OCI-LY1 (cell line): ENCODE data around the gene CDH9.

Experiments used
- EZH2 ChIP-seq: fragments of 200-600 bp; sonication (generic), shearing (Covaris generic); IDR thresholded peaks from 2 replicates; pipeline ENCODE4 v1.8.0; 2017; ENCODE audit warnings: borderline replicate concordance, mixed run types, mild to moderate bottlenecking, antibody characterized with exemption, low read length, moderate library complexity, mixed read lengths
- TF ChIP-seq, protein P1 (sequence below): fragments of 200-600 bp; sonication (generic), shearing (Covaris generic); IDR thresholded peaks from 2 replicates; pipeline ENCODE4 v1.5.1; 2017; ENCODE audit warnings: mild to moderate bottlenecking, antibody characterized with exemption, low read length, moderate library complexity, mixed read lengths

DNA sequence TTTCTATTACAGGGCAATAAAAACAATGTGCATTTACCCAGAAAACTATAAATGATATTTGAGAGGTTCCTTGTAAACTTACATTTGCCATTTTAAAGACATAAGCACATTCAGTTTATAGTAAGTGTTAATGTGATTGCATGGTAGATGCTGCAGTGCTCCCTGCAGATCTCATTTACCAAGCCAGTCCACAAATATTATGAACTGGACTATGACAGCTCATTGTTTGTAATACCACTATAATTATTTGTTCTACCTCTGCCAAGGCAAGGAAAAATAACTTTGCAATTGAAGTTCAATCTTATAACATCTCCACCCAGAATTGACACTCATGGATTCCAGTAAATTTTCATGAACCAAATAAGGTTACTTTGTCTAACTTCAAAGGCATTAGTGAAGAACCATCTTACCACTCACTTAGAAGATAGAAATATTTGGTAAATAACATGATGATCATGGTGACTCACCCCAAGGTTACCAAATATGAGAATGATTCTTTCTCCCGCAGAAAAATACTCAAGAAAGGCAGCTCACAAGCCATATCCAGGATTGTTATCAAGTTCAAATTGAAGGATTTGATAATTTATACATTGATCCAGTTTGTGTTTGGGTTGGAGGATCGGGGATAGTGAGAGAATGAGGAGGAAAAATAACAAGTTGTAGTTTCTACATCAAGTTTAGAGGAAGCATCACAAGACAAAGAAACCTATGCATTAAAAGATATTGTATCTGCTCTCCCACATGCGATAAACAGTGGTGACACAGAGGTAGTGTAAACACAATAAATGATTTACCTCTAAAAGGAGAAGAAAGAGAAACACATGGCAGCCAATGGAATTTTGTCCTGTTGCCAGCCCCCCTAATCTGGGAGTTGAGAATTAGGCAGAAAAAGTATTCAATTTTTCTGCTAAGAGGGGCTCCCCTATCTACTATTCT is 29.5 kb downstream of the CDH9 start:
- TF ChIP-seq, protein P1, sequence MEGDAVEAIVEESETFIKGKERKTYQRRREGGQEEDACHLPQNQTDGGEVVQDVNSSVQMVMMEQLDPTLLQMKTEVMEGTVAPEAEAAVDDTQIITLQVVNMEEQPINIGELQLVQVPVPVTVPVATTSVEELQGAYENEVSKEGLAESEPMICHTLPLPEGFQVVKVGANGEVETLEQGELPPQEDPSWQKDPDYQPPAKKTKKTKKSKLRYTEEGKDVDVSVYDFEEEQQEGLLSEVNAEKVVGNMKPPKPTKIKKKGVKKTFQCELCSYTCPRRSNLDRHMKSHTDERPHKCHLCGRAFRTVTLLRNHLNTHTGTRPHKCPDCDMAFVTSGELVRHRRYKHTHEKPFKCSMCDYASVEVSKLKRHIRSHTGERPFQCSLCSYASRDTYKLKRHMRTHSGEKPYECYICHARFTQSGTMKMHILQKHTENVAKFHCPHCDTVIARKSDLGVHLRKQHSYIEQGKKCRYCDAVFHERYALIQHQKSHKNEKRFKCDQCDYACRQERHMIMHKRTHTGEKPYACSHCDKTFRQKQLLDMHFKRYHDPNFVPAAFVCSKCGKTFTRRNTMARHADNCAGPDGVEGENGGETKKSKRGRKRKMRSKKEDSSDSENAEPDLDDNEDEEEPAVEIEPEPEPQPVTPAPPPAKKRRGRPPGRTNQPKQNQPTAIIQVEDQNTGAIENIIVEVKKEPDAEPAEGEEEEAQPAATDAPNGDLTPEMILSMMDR, result no peak
- TF ChIP-seq EZH2, result no peak
